OCI-LY3 (cell line): ENCODE data around the gene RAB36.

Source experiments
- H2AFZ ChIP-seq: fragments of 200-600, 300-600 bp; shearing (Covaris generic); 2 replicates; pipeline ENCODE4 v1.6.0; 2014; ENCODE audit warnings: antibody characterized with exemption, low read depth, low read length
- H3K27ac ChIP-seq: fragments of 200-600, 300-600 bp; sonication (generic); 2 replicates; pipeline ENCODE4 v1.5.1; 2014; ENCODE audit warnings: mild to moderate bottlenecking, low read length, moderate library complexity, mixed read lengths
- H3K27me3 ChIP-seq: fragments of 200-600, 300-600 bp; sonication (generic); 2 replicates; pipeline ENCODE4 v1.6.1; 2014; ENCODE audit warnings: low read depth, low read length, mixed read lengths
- H3K36me3 ChIP-seq: fragments of 200-600, 300-600 bp; sonication (generic); replicated peaks from 2 replicates; pipeline ENCODE3; 2014; ENCODE audit warnings: low read depth, low read length, mixed read lengths
- H3K4me1 ChIP-seq: fragments of 300-600, 200-600 bp; sonication (generic); 2 replicates; pipeline ENCODE4 v1.6.1; 2014; ENCODE audit warnings: low read length, mixed read lengths
- H3K4me2 ChIP-seq: fragments of 200-600, 300-600 bp; sonication (generic); 2 replicates; pipeline ENCODE4 v1.6.1; 2014; ENCODE audit warnings: low read length, mixed read lengths
- H3K4me3 ChIP-seq: fragments of 300-600, 200-600 bp; sonication (generic); 2 replicates; pipeline ENCODE4 v1.5.1; 2014; ENCODE audit warnings: antibody characterized with exemption, mild to moderate bottlenecking, low read length, moderate library complexity
- H3K79me2 ChIP-seq: fragments of 300-600, 200-600 bp; shearing (Covaris generic); 2 replicates; pipeline ENCODE4 v1.6.1; 2014; ENCODE audit warnings: mild to moderate bottlenecking, low read length, mixed read lengths
- H3K9ac ChIP-seq: fragments of 300-600, 200-600 bp; shearing (Covaris generic); 2 replicates; pipeline ENCODE4 v1.6.0; 2014; ENCODE audit warnings: mild to moderate bottlenecking, low read length, moderate library complexity
- H3K9me3 ChIP-seq: fragments of 200-600, 300-600 bp; shearing (Covaris generic); 2 replicates; pipeline ENCODE4 v1.6.1; 2014; ENCODE audit warnings: low read length, mixed read lengths; ENCODE audit not compliant: insufficient read depth
- H4K20me1 ChIP-seq: fragments of 200-600, 300-600 bp; sonication (generic); 2 replicates; pipeline ENCODE4 v1.6.1; 2016; ENCODE audit warnings: low read length, mixed read lengths; ENCODE audit not compliant: insufficient read depth
- CTCF ChIP-seq: fragments of 200-600, 300-600 bp; sonication (generic); IDR thresholded peaks from 2 replicates; pipeline ENCODE4 v1.5.1; 2014; ENCODE audit warnings: antibody characterized with exemption, low read length, low read depth
- EZH2phosphoT487 ChIP-seq: fragments of 200-600 bp; shearing (Covaris generic); IDR thresholded peaks from 2 replicates; pipeline ENCODE4 v1.6.1; 2018; ENCODE audit warnings: antibody characterized with exemption, mixed run types, low read depth

The RAB36 gene

GRCh38 chr22:23144932-23145877 is at the start of gene RAB36:
TSS of gene RAB36 (plus strand) at chr22:23145477. CDS start at chr22:23146617, 1,140 bp downstream.
- H3K27ac ChIP-seq = no peak within 1 kb of the TSS
- peak within 1 kb of the TSS; percentile 39; the same call in 1 of the 2 replicates for H2AFZ ChIP-seq
- no peaks in the 10 kb centered on the region for H3K9me3 ChIP-seq
- H4K20me1 ChIP-seq = no peaks in the 10 kb centered on the region
- 0 out of 2 replicates have a peak, but pooled peaks cover 3% of the 10 kb centered on the region for H3K79me2 ChIP-seq
- H3K4me1 ChIP-seq = peaks cover 28% of the 10 kb centered on the region
- H3K4me2 ChIP-seq = peak within 1 kb of the TSS; percentile 75
- peaks cover 6% of the 10 kb centered on the region; the same call in 1 of the 2 replicates for H3K27me3 ChIP-seq
- H3K9ac ChIP-seq = peak within 1 kb of the TSS; percentile 43
- no peaks in the 10 kb centered on the region for H3K36me3 ChIP-seq
- peak within 1 kb of the TSS; percentile 74 for H3K4me3 ChIP-seq
- no peak for TF ChIP-seq EZH2phosphoT487
- TF ChIP-seq CTCF = no peak

GRCh38 chr22:23095733-23096342 is 49.4 kb upstream of the RAB36 start:
- Histone ChIP-seq H3K36me3 (peaks cover 49% of the 10 kb centered on the region), H3K4me3 (no peak overlapping the region)

GRCh38 chr22:23097412-23098229 is 47.7 kb upstream of the RAB36 start:
- no peak overlapping the region for H3K4me3 ChIP-seq
- no peak overlapping the region for H2AFZ ChIP-seq
- no peak for TF ChIP-seq EZH2phosphoT487
- TF ChIP-seq CTCF = no peak
- peaks cover 74% of the 10 kb centered on the region for H3K79me2 ChIP-seq
- no peak overlapping the region for H3K4me2 ChIP-seq
- no peaks in the 10 kb centered on the region for H3K4me1 ChIP-seq
- no peak overlapping the region for H3K27ac ChIP-seq
- no peak overlapping the region for H3K9ac ChIP-seq
- peaks cover 90% of the 10 kb centered on the region for H4K20me1 ChIP-seq
- peaks cover 55% of the 10 kb centered on the region for H3K36me3 ChIP-seq
- H3K9me3 ChIP-seq = no peaks in the 10 kb centered on the region
- no peaks in the 10 kb centered on the region for H3K27me3 ChIP-seq

More at GRCh38 chr22:23095733-23096342, 49.4 kb upstream of the RAB36 start:
- no peaks in the 10 kb centered on the region for H3K9me3 ChIP-seq
- TF ChIP-seq CTCF = no peak
- no peaks in the 10 kb centered on the region for H3K4me1 ChIP-seq
- no peak overlapping the region for H3K9ac ChIP-seq
- H4K20me1 ChIP-seq = peaks cover 91% of the 10 kb centered on the region
- no peak overlapping the region for H3K4me2 ChIP-seq
- H3K27me3 ChIP-seq = no peaks in the 10 kb centered on the region
- peaks cover 81% of the 10 kb centered on the region for H3K79me2 ChIP-seq
- no peak overlapping the region for H3K27ac ChIP-seq
- no peak overlapping the region for H2AFZ ChIP-seq
